Caco-2 (cell line): Measurements from ENCODE around the gene AQP5. TPM values are rescaled to one million over a fixed set of nuclear protein-coding genes. Genes with fewer than 3 reads are reported as not detected.

Source experiments
- BruUV-seq: library from RNA; stranded (reverse); fragments of 400-500 nt; replicated peaks from 2 replicates; lab custom pipeline; 2021; lab: Mats Ljungman, UMichigan
- CTCF ChIA-PET: fragments of 300-600 bp; sonication (Branson Sonifier 250); formaldehyde crosslinking; loops from one replicate; lab custom pipeline; 2022; ENCODE audit warnings: antibody characterized with exemption; lab: Charles Lee
- POLR2A ChIA-PET: fragments of 300-600 bp; sonication (Branson Sonifier 250); formaldehyde crosslinking; loops from one replicate; lab custom pipeline; 2022; ENCODE audit warnings: antibody characterized with exemption; lab: Charles Lee
- DNase-seq, 2 experiments: peaks; one replicate each; pipeline versions ENCODE4 v3.0.0 to v3.0.0-alpha.2; 2020 to 2022
- H3K27me3 ChIP-seq: replicated peaks from 2 replicates; pipeline ENCODE4 v1.6.0; 2011; ENCODE audit warnings: low read length; ENCODE audit not compliant: control insufficient read depth, insufficient read depth
- H3K36me3 ChIP-seq: 2 replicates; pipeline ENCODE4 v1.5.1; 2011; ENCODE audit warnings: low read length; ENCODE audit not compliant: control insufficient read depth, insufficient read depth
- H3K4me1 ChIP-seq: fragments of 250-450 bp; sonication (Bioruptor Pico); 2 replicates; pipeline ENCODE4 v1.5.1; 2020; ENCODE audit warnings: mild to moderate bottlenecking
- H3K4me3 ChIP-seq: 2 replicates; pipeline ENCODE4 v1.5.1; 2011; ENCODE audit warnings: low read depth, mild to moderate bottlenecking, control low read depth, low read length
- H3K9me3 ChIP-seq: fragments of 250-450 bp; sonication (Bioruptor Pico); 2 replicates; pipeline ENCODE4 v1.5.1; 2020; ENCODE audit warnings: mild to moderate bottlenecking, moderate library complexity
- H3K27ac Mint-ChIP-seq: one replicate; pipeline ENCODE4 v1.8.0; 2022; ENCODE audit warnings: mixed read lengths; ENCODE audit not compliant: unreplicated experiment
- H3K27me3 Mint-ChIP-seq: one replicate; pipeline ENCODE4 v1.8.0; 2022; ENCODE audit warnings: mixed read lengths; ENCODE audit not compliant: insufficient read depth, unreplicated experiment
- H3K36me3 Mint-ChIP-seq: one replicate; pipeline ENCODE4 v1.8.0; 2022; ENCODE audit warnings: mild to moderate bottlenecking, mixed read lengths; ENCODE audit not compliant: insufficient read depth, unreplicated experiment
- H3K4me1 Mint-ChIP-seq: one replicate; pipeline ENCODE4 v1.8.0; 2022; ENCODE audit warnings: low read depth, mixed read lengths; ENCODE audit not compliant: unreplicated experiment
- H3K4me3 Mint-ChIP-seq: one replicate; pipeline ENCODE4 v1.8.0; 2022; ENCODE audit warnings: mild to moderate bottlenecking, moderate library complexity, mixed read lengths; ENCODE audit not compliant: unreplicated experiment
- H3K9me3 Mint-ChIP-seq: one replicate; pipeline ENCODE4 v1.8.0; 2022; ENCODE audit warnings: mixed read lengths; ENCODE audit not compliant: unreplicated experiment
- intact Hi-C: fragments of 100-400 bp; cut with micrococcal nuclease; formaldehyde crosslinking; loops from one replicate; pipeline ENCODE4 v1.10.0; 2022; ENCODE audit not compliant: unreplicated experiment
- total RNA-seq: library from RNA; stranded (reverse); gene quantifications from 2 replicates; pipeline ENCODE4 v1.2.3, GENCODE V29; 2022
- TF ChIP-seq, protein P1 (sequence below), 2 experiments: fragments of 200-600 bp in 1 of 2; IDR thresholded peaks; 1 replicate in 1 of 2; 2 replicates in 1 of 2; pipeline versions ENCODE4 v1.5.1 to v1.8.0; 2011 to 2022; ENCODE audit warnings: antibody characterized with exemption in 1 of 2, control low read depth in 1 of 2, inconsistent platforms in 1 of 2, low read depth in 1 of 2, low read length in 1 of 2, mild to moderate bottlenecking in 1 of 2, moderate library complexity in 1 of 2; ENCODE audit not compliant: insufficient read depth in 1 of 2, severe bottlenecking in 1 of 2, unreplicated experiment in 1 of 2

Gene AQP5
- total RNA-seq, 1 experiment from 2014 or later: not detected

DNA sequence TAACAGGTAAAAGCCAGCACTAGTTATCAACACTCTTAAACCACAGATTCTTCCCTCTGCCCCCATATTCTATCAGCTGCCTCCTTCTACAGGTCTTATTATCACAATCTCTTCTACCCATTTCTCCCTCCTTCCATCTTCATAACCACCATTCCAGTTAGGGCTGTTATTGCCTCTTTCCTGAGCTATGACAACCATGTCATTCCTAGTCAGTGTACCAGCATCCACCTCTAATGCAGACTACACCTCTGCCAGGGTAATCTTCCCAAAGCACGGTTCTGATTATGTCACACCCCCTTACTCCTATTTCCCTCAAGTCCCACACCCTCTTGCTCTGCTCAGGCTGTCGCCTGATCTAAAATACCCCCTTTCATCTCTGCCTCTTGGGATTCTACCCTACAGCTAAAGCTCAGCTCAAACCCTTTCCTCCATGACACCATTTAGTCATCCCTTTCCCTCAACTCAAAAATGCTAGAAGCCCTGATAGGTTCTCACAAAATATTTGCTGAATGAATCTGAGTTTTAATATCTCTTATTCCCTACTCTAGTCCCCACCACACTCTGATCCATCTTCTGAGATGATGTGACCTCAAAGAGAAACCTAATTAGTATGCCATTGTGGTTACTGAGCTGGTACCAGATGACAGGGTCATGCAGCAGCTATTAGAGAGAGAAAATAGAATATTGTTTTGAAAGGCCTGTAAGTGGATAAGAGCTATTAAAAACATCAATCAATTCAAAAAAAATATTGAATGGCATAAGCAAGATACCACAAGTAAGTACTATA is 51.9 kb downstream of the AQP5 start:
- TF ChIP-seq, protein P1, sequence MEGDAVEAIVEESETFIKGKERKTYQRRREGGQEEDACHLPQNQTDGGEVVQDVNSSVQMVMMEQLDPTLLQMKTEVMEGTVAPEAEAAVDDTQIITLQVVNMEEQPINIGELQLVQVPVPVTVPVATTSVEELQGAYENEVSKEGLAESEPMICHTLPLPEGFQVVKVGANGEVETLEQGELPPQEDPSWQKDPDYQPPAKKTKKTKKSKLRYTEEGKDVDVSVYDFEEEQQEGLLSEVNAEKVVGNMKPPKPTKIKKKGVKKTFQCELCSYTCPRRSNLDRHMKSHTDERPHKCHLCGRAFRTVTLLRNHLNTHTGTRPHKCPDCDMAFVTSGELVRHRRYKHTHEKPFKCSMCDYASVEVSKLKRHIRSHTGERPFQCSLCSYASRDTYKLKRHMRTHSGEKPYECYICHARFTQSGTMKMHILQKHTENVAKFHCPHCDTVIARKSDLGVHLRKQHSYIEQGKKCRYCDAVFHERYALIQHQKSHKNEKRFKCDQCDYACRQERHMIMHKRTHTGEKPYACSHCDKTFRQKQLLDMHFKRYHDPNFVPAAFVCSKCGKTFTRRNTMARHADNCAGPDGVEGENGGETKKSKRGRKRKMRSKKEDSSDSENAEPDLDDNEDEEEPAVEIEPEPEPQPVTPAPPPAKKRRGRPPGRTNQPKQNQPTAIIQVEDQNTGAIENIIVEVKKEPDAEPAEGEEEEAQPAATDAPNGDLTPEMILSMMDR (IDR thresholded peaks at IDR 0.05; ENCODE audit: insufficient read depth in 1 of 2, low read depth in 1 of 2, low read length in 1 of 2, severe bottlenecking in 1 of 2, unreplicated experiment in 1 of 2): no peak
- intact Hi-C loops: no loop called here
- H3K4me1 Mint-ChIP-seq: peaks cover 8% of the 10 kb centered on the region
- H3K4me3 ChIP-seq: no peak overlapping the region
- no peaks in the 10 kb centered on the region for H3K36me3 ChIP-seq
- no peaks in the 10 kb centered on the region for H3K9me3 Mint-ChIP-seq
- no peaks in the 10 kb centered on the region for H3K27me3 Mint-ChIP-seq
- no peaks in the 10 kb centered on the region for H3K27me3 ChIP-seq
- no peak overlapping the region for H3K4me3 Mint-ChIP-seq
- H3K4me1 ChIP-seq: no peaks in the 10 kb centered on the region
- ChIA-PET POLR2A (no interaction called here), CTCF (interaction anchor here (0.5 to 1.7 kb wide), 5 partner anchors 12 to 272 kb away, joined by 3 to 4 read pairs (median 3); partner anchors contain the start of genes RACGAP1 and TMBIM6)
- H3K27ac Mint-ChIP-seq: no peak overlapping the region
- peaks cover 64% of the 10 kb centered on the region for H3K36me3 Mint-ChIP-seq
- no peaks in the 10 kb centered on the region for H3K9me3 ChIP-seq
- BruUV-seq: no TSS peak
- DNase-seq: no peak

DNA sequence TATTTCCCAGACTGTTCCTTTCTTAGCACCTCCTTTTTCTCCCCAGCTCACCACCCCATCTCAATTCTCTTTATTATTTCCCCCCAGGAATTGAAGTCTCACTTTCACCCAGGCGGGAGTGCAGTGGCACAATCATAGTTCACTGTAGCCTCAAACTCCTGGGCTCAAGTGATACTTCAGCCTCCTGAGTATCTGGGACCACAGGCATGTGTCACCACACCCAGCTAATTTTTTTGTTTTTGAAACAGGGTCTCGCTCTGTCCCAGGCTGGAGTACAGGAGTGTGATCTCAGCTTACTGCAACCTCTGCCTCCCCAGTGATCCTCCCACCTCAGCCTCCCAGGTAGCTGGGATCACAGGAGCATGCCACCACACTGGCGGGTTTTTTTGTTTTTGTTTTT is 52.7 kb downstream of the AQP5 start:
- no peaks in the 10 kb centered on the region for H3K36me3 ChIP-seq
- H3K27ac Mint-ChIP-seq: no peak overlapping the region
- TF ChIP-seq, protein P1 (IDR thresholded peaks at IDR 0.05; ENCODE audit: insufficient read depth in 1 of 2, low read depth in 1 of 2, low read length in 1 of 2, severe bottlenecking in 1 of 2, unreplicated experiment in 1 of 2): no peak

More for the DNA sequence above, 52.7 kb downstream of the AQP5 start:
- no peak for DNase-seq
- no peak overlapping the region for H3K4me3 ChIP-seq
- ChIA-PET CTCF (interaction anchor here (0.6 to 1.7 kb wide), 4 partner anchors 22 to 47 kb away, joined by 3 to 4 read pairs (median 4); no protein-coding TSS in a partner anchor), POLR2A (no interaction called here)
- intact Hi-C loops: no loop called here
- no peaks in the 10 kb centered on the region for H3K9me3 ChIP-seq
- peaks cover 13% of the 10 kb centered on the region for H3K4me1 Mint-ChIP-seq
- BruUV-seq: no TSS peak
- peaks cover 63% of the 10 kb centered on the region for H3K36me3 Mint-ChIP-seq
- no peaks in the 10 kb centered on the region for H3K27me3 Mint-ChIP-seq
- H3K27me3 ChIP-seq: no peaks in the 10 kb centered on the region
- H3K4me1 ChIP-seq: peaks cover 4% of the 10 kb centered on the region; the same call in 1 of the 2 replicates
- H3K9me3 Mint-ChIP-seq: no peaks in the 10 kb centered on the region
- H3K4me3 Mint-ChIP-seq: no peak overlapping the region

Other genes starting within 250 kb of the AQP5 start
- gene TMBIM6, start 220.3 kb upstream of the AQP5 start, total RNA-seq: 826 and 867 TPM in 2 replicates
- gene NCKAP5L, start 133.5 kb upstream of the AQP5 start, total RNA-seq: 17.8 and 19.5 TPM in 2 replicates
- 5.7 and 6.6 TPM in 2 replicates for gene BCDIN3D, start 118.8 kb upstream of the AQP5 start, total RNA-seq
- 0.07 and 0.09 TPM in 2 replicates for gene FAIM2, start 58.0 kb upstream of the AQP5 start, total RNA-seq
- gene AQP2, start 11.1 kb upstream of the AQP5 start, total RNA-seq: not detected in 2 replicates
- not detected in 2 replicates for gene AQP6, start 11.1 kb downstream of the AQP5 start, total RNA-seq
- gene RACGAP1, start 63.6 kb downstream of the AQP5 start, total RNA-seq: 122 and 131 TPM in 2 replicates
- gene ASIC1, start 95.7 kb downstream of the AQP5 start, total RNA-seq: 15.6 and 17.8 TPM in 2 replicates
- gene SMARCD1, start 123.5 kb downstream of the AQP5 start, total RNA-seq: 142 and 158 TPM in 2 replicates
- 1.5 and 1.9 TPM in 2 replicates for gene GPD1, start 142.1 kb downstream of the AQP5 start, total RNA-seq
- gene COX14, start 150.4 kb downstream of the AQP5 start, total RNA-seq: 85.0 and 86.3 TPM in 2 replicates
- 61.6 and 62.6 TPM in 2 replicates for gene CERS5, start 205.5 kb downstream of the AQP5 start, total RNA-seq